Measurements from ENCODE around the gene CASP3.

- TF ChIP-seq CTCF (IDR thresholded peaks at IDR 0.05), result no peak
- TF ChIP-seq POLR2A (IDR thresholded peaks at IDR 0.05), result no peak
Measured at GRCh38 chr4:184614509-184614908, 34.7 kb downstream of the CASP3 start.
